Dedifferentiated amniotic fluid mesenchymal stem cell (primary cell): ENCODE data around the gene PLXNA2.

Source experiments
- DNase-seq: peaks from one replicate; pipeline ENCODE4 v3.0.0-alpha.2; 2016; ENCODE audit errors: extremely low spot score

Gene PLXNA2

GRCh38 chr1:208160259-208160819 is 83.8 kb downstream of the PLXNA2 start:
- DNase-seq: no peak

- peak; percentile 89 for DNase-seq
Measured at GRCh38 chr1:208159555-208160258, 84.5 kb downstream of the PLXNA2 start.

- no peak for DNase-seq
Measured at GRCh38 chr1:208158640-208159554, 85.3 kb downstream of the PLXNA2 start.

- DNase-seq: no peak
Measured at GRCh38 chr1:208157769-208158168, 86.4 kb downstream of the PLXNA2 start.

- DNase-seq: no peak
Measured at GRCh38 chr1:208156741-208157140, 87.4 kb downstream of the PLXNA2 start.

- DNase-seq: no peak
Measured at GRCh38 chr1:208156310-208156709, 87.9 kb downstream of the PLXNA2 start.

GRCh38 chr1:208154679-208155642 is 89.2 kb downstream of the PLXNA2 start:
- no peak for DNase-seq

- DNase-seq: no peak
Measured at GRCh38 chr1:208154040-208154439, 90.1 kb downstream of the PLXNA2 start.

- no peak for DNase-seq
Measured at GRCh38 chr1:208153386-208153785, 90.8 kb downstream of the PLXNA2 start.

- no peak for DNase-seq
Measured at GRCh38 chr1:208151728-208152598, 92.2 kb downstream of the PLXNA2 start.

GRCh38 chr1:208150833-208151458 is 93.2 kb downstream of the PLXNA2 start:
- no peak for DNase-seq

GRCh38 chr1:208149776-208150514 is 94.2 kb downstream of the PLXNA2 start:
- no peak for DNase-seq

- no peak for DNase-seq
Measured at GRCh38 chr1:208149213-208149612, 95.0 kb downstream of the PLXNA2 start.

GRCh38 chr1:208148380-208148779 is 95.8 kb downstream of the PLXNA2 start:
- no peak for DNase-seq

- no peak for DNase-seq
Measured at GRCh38 chr1:208146650-208147049, 97.5 kb downstream of the PLXNA2 start.

- no peak for DNase-seq
Measured at GRCh38 chr1:208145167-208145566, 99.0 kb downstream of the PLXNA2 start.

- DNase-seq: no peak
Measured at GRCh38 chr1:208142590-208143382, 101.4 kb downstream of the PLXNA2 start.

GRCh38 chr1:208141610-208142192 is 102.5 kb downstream of the PLXNA2 start:
- no peak for DNase-seq
